T-cell (primary cell): ENCODE results near the gene LAPTM5. TPM values are rescaled to one million over a fixed set of nuclear protein-coding genes. Genes with fewer than 3 reads are reported as not detected.
A peak's percentile ranks its signal among the peaks of the same experiment; 100 is the strongest.

Source experiments
- ATAC-seq, 4 experiments: fragments of 200-7000 bp in 3 of 4; fragments of 150-1000 bp in 1 of 4; cut with Tn5 transposase; replicated peaks in 1 of 4; 1 replicate in 3 of 4; 2 replicates in 1 of 4; pipeline ENCODE4 v1.10.0; 2021; ENCODE audit warnings: moderate library complexity in 3 of 4, mild to moderate bottlenecking in 2 of 4, moderate number of reproducible peaks in 1 of 4
- CTCF ChIA-PET, 2 donors: fragments of 300-600 bp; sonication (Branson Sonifier 250); formaldehyde crosslinking; loops; one replicate each; lab custom pipeline; 2022; ENCODE audit warnings: antibody characterized with exemption in 2 of 2; lab: Charles Lee
- POLR2A ChIA-PET, 2 donors: fragments of 300-600 bp; sonication (Branson Sonifier 250); formaldehyde crosslinking; loops; one replicate each; lab custom pipeline; 2022; ENCODE audit warnings: antibody characterized with exemption in 2 of 2; lab: Charles Lee
- DNase-seq, 35 experiments: peaks; one replicate each; pipeline versions ENCODE4 v3.0.0 to v3.0.0-alpha.2; 2013 to 2023
- H3K27ac ChIP-seq: one replicate; pipeline ENCODE4 v1.5.1; 2013; ENCODE audit warnings: low read length
- H3K27me3 ChIP-seq, 2 experiments: replicated peaks in 1 of 2; 1 replicate in 1 of 2; 2 replicates in 1 of 2; pipeline versions ENCODE4 v1.6.1 to v1.7.0; 2013; ENCODE audit warnings: low read length in 1 of 2, mixed read lengths in 1 of 2; ENCODE audit not compliant: control insufficient read depth in 2 of 2, insufficient read depth in 2 of 2; ENCODE audit errors: extremely low read depth in 1 of 2
- H3K36me3 ChIP-seq, 2 donors: 1 replicate in 1 of 2; 2 replicates in 1 of 2; pipeline versions ENCODE4 v1.6.1 to v1.7.0; 2013; ENCODE audit warnings: low read length in 1 of 2; ENCODE audit not compliant: control insufficient read depth in 2 of 2, insufficient read depth in 1 of 2; ENCODE audit errors: extremely low read depth in 1 of 2
- H3K4me1 ChIP-seq, 2 experiments: 1 replicate in 1 of 2; 2 replicates in 1 of 2; pipeline versions ENCODE4 v1.6.1 to v1.7.0; 2013; ENCODE audit warnings: low read length in 2 of 2, mixed read lengths in 1 of 2; ENCODE audit not compliant: insufficient read depth in 2 of 2, control insufficient read depth in 1 of 2; ENCODE audit errors: extremely low read depth in 1 of 2
- H3K4me3 ChIP-seq, 2 donors: 1 replicate in 1 of 2; 2 replicates in 1 of 2; pipeline versions ENCODE4 v1.5.1 to v1.7.0; 2013; ENCODE audit warnings: mild to moderate bottlenecking in 2 of 2, low read length in 1 of 2, moderate library complexity in 1 of 2; ENCODE audit not compliant: control insufficient read depth in 1 of 2; ENCODE audit errors: extremely low read depth in 1 of 2
- H3K9me3 ChIP-seq: 2 replicates; pipeline ENCODE4 v1.7.0; 2013
- H3K27ac Mint-ChIP-seq, 2 donors: one replicate each; pipeline ENCODE4 v1.8.0; 2020 to 2021; ENCODE audit warnings: mild to moderate bottlenecking in 2 of 2, mixed read lengths in 2 of 2
- H3K27me3 Mint-ChIP-seq, 2 donors: one replicate each; pipeline ENCODE4 v1.8.0; 2021 to 2022; ENCODE audit warnings: mixed read lengths in 2 of 2
- H3K36me3 Mint-ChIP-seq: one replicate; pipeline ENCODE4 v1.8.0; 2021; ENCODE audit warnings: mixed read lengths
- H3K4me1 Mint-ChIP-seq, 3 donors: one replicate each; pipeline ENCODE4 v1.8.0; 2020 to 2022; ENCODE audit warnings: mixed read lengths in 3 of 3, mild to moderate bottlenecking in 1 of 3
- H3K4me3 Mint-ChIP-seq, 3 donors: one replicate each; pipeline ENCODE4 v1.8.0; 2020 to 2022; ENCODE audit warnings: mild to moderate bottlenecking in 3 of 3, mixed read lengths in 3 of 3, moderate library complexity in 3 of 3
- H3K9me3 Mint-ChIP-seq, 3 donors: one replicate each; pipeline ENCODE4 v1.8.0; 2020 to 2022; ENCODE audit warnings: mixed read lengths in 3 of 3
- WGBS: methylation state at CpG from one replicate; pipeline ENCODE4 v1.1.5; 2013; ENCODE audit warnings: missing lambda C conversion rate; ENCODE audit not compliant: insufficient coverage; 5-methylcytosine and 5-hydroxymethylcytosine counted together
- total RNA-seq, 35 experiments: library from RNA in 6 of 35; stranded (reverse) in 6 of 35; fragments of 120-200 nt in 1 of 35; gene quantifications; one replicate each; pipeline versions ENCODE4 v1.2.1 to v1.2.4 and lab custom pipeline; 2013 to 2026

The LAPTM5 gene
- total RNA-seq, 5 donors from 2014 or later (not counting 1 experiment from before 2014, with no cell fraction given) = 529 to 586 (median 559) TPM

DNA sequence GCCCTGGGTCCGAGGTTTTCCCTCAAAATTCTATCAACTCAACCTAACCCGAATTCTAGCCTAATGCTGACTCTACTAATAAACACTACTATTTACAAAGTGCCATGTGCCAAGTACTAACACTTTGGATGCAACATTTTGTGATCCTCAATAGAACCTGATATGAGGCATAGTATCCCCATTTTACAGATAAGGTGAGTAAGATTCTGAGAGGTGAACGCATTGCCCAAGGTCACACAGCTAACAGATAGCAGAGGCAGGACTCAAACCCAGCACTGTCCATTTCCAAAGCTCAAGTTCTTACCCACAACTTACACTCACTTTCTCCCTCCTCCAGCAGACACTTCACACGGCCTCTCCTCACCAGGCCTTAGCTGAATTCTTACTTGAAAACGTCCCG, 46.0 kb upstream of the LAPTM5 start:
- Histone ChIP-seq H3K36me3 (no peaks in the 10 kb centered on the region), H3K4me1 (peaks cover 0 to 8% of the 10 kb centered on the region in 2 experiments), H3K9me3 (no peaks in the 10 kb centered on the region), H3K4me3 (no peak overlapping the region), H3K27ac (no peak overlapping the region), H3K27me3 (peaks cover 7 to 66% of the 10 kb centered on the region in 2 experiments)
- POLR2A ChIA-PET = interaction anchor here (0.5 to 0.6 kb wide), 2 partner anchors 493 to 1591 kb away, joined by 3 read pairs; partner anchors contain the start of gene SNRNP40 (in 1 of the 2)
- Mint-ChIP-seq H3K36me3 (no peaks in the 10 kb centered on the region), H3K4me3 (no peak overlapping the region), H3K27ac (no peak overlapping the region), H3K27me3 (peaks cover 33 to 43% of the 10 kb centered on the region in 2 donors), H3K9me3 (no peaks in the 10 kb centered on the region), H3K4me1 (peaks cover 4 to 6% (median 4%) of the 10 kb centered on the region in 3 donors)
- no peak for ATAC-seq
- DNase-seq = no peak
- CTCF ChIA-PET = interaction anchor here in 1 of 2 donors (0.6 to 0.8 kb wide), 3 partner anchors 20 to 130 kb away, joined by 3 to 4 read pairs (median 3); no protein-coding TSS in a partner anchor
- WGBS = 93% methylated on average over 2 of the region's 6 CpGs

DNA sequence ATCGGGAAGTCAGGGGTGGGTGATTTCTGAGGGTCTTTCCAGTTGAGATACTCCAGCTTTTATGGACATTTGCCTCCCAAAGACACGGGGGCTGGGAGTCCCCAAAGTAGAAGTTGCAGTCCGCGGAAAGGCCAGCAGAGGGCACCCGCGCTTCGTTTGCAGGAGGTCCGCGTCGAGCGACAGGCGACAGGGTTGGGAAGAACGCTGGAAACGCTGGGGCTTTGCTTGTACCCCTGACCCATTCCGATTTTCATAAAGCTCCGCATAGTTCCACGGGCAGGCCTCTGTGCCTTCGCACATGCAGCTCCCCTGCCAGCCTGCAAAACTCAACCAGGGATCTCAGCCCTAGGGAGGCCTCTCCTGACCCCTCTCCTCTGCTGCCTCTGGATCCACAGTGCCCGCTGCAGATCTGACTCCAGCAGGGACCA, 44.2 kb upstream of the LAPTM5 start:
- peak; percentile 68 to 81 (median 72) for ATAC-seq
- WGBS = 0% methylated on average over 16 of the region's 19 CpGs

DNA sequence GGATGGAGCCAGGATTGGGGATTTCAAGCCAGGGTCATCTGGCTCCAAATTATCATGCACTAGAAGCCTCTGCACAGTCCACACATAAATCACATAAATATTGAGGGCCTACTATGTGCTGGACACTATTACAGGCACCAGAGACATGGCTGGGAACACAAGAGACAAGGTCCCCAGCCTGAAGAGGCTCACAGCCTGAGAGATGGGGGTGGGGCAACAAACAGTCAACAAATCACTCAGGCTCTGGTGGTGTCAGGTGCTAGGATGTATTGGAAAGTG, 41.6 kb upstream of the LAPTM5 start:
- Mint-ChIP-seq H3K36me3 (no peaks in the 10 kb centered on the region), H3K9me3 (no peaks in the 10 kb centered on the region)

More for the DNA sequence above, 44.2 kb upstream of the LAPTM5 start:
- Histone ChIP-seq H3K36me3 (no peaks in the 10 kb centered on the region), H3K9me3 (no peaks in the 10 kb centered on the region), H3K4me3 (no peak overlapping the region), H3K27ac (no peak overlapping the region), H3K27me3 (peaks cover 5 to 50% of the 10 kb centered on the region in 2 experiments), H3K4me1 (peaks cover 0 to 8% of the 10 kb centered on the region in 2 experiments)
- POLR2A ChIA-PET = no interaction called here
- Mint-ChIP-seq H3K4me1 (peaks cover 4 to 6% (median 4%) of the 10 kb centered on the region in 3 donors), H3K27me3 (peaks cover 25 to 31% of the 10 kb centered on the region in 2 donors), H3K36me3 (no peaks in the 10 kb centered on the region), H3K27ac (peak overlapping the region in 1 of 2 donors; percentile 36), H3K9me3 (no peaks in the 10 kb centered on the region), H3K4me3 (no peak overlapping the region)
- CTCF ChIA-PET = interaction anchor here (0.7 to 2.6 kb wide), 5 partner anchors 19 to 1634 kb away, joined by 3 to 13 read pairs (median 8); no protein-coding TSS in a partner anchor
- peak; percentile 31 to 84 (median 71) for DNase-seq

DNA sequence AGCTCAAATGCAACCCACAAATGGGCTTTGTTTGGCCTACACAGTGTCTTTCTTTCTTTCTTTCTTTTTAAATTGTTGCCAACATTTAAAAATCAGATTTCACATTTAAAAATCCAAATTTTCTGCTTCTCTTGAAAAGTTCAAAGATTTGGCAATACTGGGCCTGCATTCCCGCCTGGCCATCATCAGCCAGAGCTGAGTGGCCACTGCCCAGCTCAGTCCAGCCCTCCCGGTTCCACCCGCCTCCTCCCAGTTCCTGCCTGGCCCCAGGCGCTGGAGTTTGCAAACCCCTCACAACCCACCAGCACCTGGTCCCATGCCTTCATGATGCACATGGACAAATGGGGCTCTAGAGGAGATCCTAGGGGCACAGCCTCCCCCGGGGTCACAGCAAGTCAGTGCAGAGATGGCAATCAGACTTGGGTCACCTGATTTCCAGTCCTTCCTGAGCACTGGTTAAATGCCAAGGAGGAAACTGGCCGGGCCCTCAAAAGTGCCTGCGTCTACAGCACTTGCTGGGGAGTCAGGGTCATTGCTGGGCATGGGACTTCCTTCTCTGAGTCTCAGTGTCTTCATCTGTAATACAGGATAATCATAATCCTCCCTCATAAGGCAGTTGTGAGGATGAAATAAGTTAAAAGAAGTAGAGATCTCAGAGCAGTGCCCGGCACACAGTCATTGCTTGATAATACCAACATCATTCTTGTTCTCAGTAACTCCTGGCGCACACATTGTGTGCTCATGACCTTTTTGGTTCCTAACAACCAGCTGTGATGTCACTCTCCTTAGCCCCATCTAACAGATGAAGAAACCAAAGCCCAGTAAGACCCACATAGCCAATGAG, 41.0 kb upstream of the LAPTM5 start:
- no peaks in the 10 kb centered on the region for H3K9me3 ChIP-seq
- H3K4me3 Mint-ChIP-seq = no peak overlapping the region
- H3K4me3 ChIP-seq = no peak overlapping the region
- no peaks in the 10 kb centered on the region for H3K9me3 Mint-ChIP-seq
- ChIA-PET POLR2A (interaction anchor here in 1 of 2 donors (0.7 kb wide), 1 partner anchor 74 kb away, joined by 14 read pairs; no protein-coding TSS in a partner anchor), CTCF (interaction anchor here in 1 of 2 donors (0.8 kb wide), 1 partner anchor 113 kb away, joined by 3 read pairs; no protein-coding TSS in a partner anchor)
- H3K27me3 Mint-ChIP-seq = peaks cover 4 to 6% of the 10 kb centered on the region in 2 donors
- H3K4me1 Mint-ChIP-seq = peaks cover 4 to 6% (median 4%) of the 10 kb centered on the region in 3 donors
- no peak for ATAC-seq
- peaks cover 0 to 25% of the 10 kb centered on the region in 2 experiments for H3K27me3 ChIP-seq
- DNase-seq = no peak
- no peak overlapping the region for H3K27ac Mint-ChIP-seq
- whole genome bisulfite sequencing = 76% methylated on average over 7 of the region's 9 CpGs
- H3K36me3 Mint-ChIP-seq = no peaks in the 10 kb centered on the region
- no peaks in the 10 kb centered on the region for H3K36me3 ChIP-seq
- H3K4me1 ChIP-seq = peaks cover 0 to 8% of the 10 kb centered on the region in 2 experiments
- no peak overlapping the region for H3K27ac ChIP-seq

More for the DNA sequence above, 41.6 kb upstream of the LAPTM5 start:
- no peak for DNase-seq
- ChIA-PET CTCF (interaction anchor here in 1 of 2 donors (0.8 kb wide), 1 partner anchor 113 kb away, joined by 3 read pairs; no protein-coding TSS in a partner anchor), POLR2A (interaction anchor here in 1 of 2 donors (0.7 kb wide), 1 partner anchor 74 kb away, joined by 14 read pairs; no protein-coding TSS in a partner anchor)
- H3K27me3 ChIP-seq = peaks cover 0 to 25% of the 10 kb centered on the region in 2 experiments
- Mint-ChIP-seq H3K27me3 (peaks cover 6 to 7% of the 10 kb centered on the region in 2 donors), H3K4me3 (no peak overlapping the region), H3K4me1 (peaks cover 4 to 6% (median 4%) of the 10 kb centered on the region in 3 donors), H3K27ac (no peak overlapping the region)
- no peaks in the 10 kb centered on the region for H3K36me3 ChIP-seq
- ATAC-seq = no peak
- no peaks in the 10 kb centered on the region for H3K9me3 ChIP-seq
- H3K4me3 ChIP-seq = no peak overlapping the region
- H3K27ac ChIP-seq = no peak overlapping the region
- peaks cover 0 to 8% of the 10 kb centered on the region in 2 experiments for H3K4me1 ChIP-seq

DNA sequence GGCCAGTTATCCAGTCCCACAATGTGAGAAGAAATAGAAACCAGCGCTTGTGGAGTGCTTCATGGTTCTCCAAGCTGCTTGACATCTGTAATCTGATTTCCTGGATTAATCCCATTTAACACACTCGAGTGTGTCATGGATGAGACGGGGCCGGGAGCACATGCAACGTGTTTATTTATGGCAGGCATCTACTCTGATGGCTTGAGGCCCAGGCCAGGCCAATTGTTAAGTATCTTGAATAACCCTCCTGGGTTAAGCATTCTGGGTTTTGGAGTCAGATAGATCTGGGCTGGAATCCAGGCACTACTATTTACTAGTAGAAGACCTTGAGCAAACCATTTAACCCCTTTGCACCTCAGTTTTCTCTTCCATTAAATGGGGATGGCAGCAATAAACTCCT, 37.5 kb upstream of the LAPTM5 start:
- Histone ChIP-seq H3K4me3 (no peak overlapping the region), H3K4me1 (peaks cover 4 to 10% of the 10 kb centered on the region in 2 experiments), H3K27me3 (peaks cover 0 to 20% of the 10 kb centered on the region in 2 experiments), H3K27ac (no peak overlapping the region), H3K9me3 (no peaks in the 10 kb centered on the region), H3K36me3 (no peaks in the 10 kb centered on the region)
- CTCF ChIA-PET = no interaction called here
- no peak overlapping the region for H3K4me3 Mint-ChIP-seq
- DNase-seq = no peak
- peaks cover 6 to 13% (median 12%) of the 10 kb centered on the region in 3 donors for H3K4me1 Mint-ChIP-seq
- ATAC-seq = no peak
- POLR2A ChIA-PET = no interaction called here
- H3K9me3 Mint-ChIP-seq = no peaks in the 10 kb centered on the region
- H3K36me3 Mint-ChIP-seq = no peaks in the 10 kb centered on the region
- WGBS = 100% methylated on average over 1 of the region's 5 CpGs
- no peak overlapping the region for H3K27ac Mint-ChIP-seq
- peaks cover 0 to 5% of the 10 kb centered on the region in 2 donors for H3K27me3 Mint-ChIP-seq

DNA sequence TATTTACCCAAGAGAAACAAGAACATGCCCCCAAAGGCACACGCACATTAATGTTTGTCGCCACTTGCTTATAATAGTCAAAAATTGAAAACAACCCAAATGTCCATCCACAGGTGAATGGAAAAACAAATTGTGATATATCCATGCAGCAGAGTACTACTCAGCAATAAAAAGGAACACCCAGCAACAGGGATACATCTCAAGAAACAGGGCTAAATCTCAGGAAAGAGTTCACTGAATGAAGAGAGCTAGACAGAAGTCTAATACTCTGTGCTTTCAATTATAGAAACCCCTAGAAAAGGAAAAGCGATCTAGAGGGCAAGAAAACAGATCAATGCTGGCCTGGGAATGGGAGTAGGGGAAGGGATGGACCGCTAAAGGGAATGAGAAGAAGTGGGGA, 36.7 kb upstream of the LAPTM5 start:
- Histone ChIP-seq H3K9me3 (no peaks in the 10 kb centered on the region), H3K36me3 (no peaks in the 10 kb centered on the region), H3K4me3 (no peak overlapping the region), H3K27ac (no peak overlapping the region), H3K27me3 (peaks cover 0 to 27% of the 10 kb centered on the region in 2 experiments), H3K4me1 (peaks cover 4 to 10% of the 10 kb centered on the region in 2 experiments)
- no peak overlapping the region for H3K27ac Mint-ChIP-seq
- peaks cover 6 to 18% (median 12%) of the 10 kb centered on the region in 3 donors for H3K4me1 Mint-ChIP-seq
- peaks cover 0 to 9% of the 10 kb centered on the region in 2 donors for H3K27me3 Mint-ChIP-seq
- no peak overlapping the region for H3K4me3 Mint-ChIP-seq
- ChIA-PET CTCF (interaction anchor here in 1 of 2 donors (0.6 to 1.1 kb wide), 2 partner anchors 12 to 134 kb away, joined by 3 read pairs; no protein-coding TSS in a partner anchor), POLR2A (interaction anchor here in 1 of 2 donors (0.7 kb wide), 1 partner anchor 35 kb away, joined by 3 read pairs; no protein-coding TSS in a partner anchor)
- ATAC-seq (no peak), DNase-seq (no peak)
- no peaks in the 10 kb centered on the region for H3K36me3 Mint-ChIP-seq
- no peaks in the 10 kb centered on the region for H3K9me3 Mint-ChIP-seq
- 77% methylated on average over 2 of the region's 4 CpGs for WGBS
